ENCODE results near the gene AUP1. TPM values are rescaled to one million over a fixed set of nuclear protein-coding genes. Genes with fewer than 3 reads are reported as not detected.

Gene AUP1
- total and polyA plus RNA-seq, 9 of the 15 experiments (the other 6 are each of a cell fraction or from before 2014, with no cell fraction given) = 70.7 to 245 (median 165) TPM

- peak; percentile 40 for TF ChIP-seq NEUROD1 (IDR thresholded peaks at IDR 0.05; ENCODE audit: borderline replicate concordance, low read depth, low read length, partially characterized antibody)
- 0 out of 2 replicates have a peak, but pooled peaks have one; percentile 20 for TF ChIP-seq ZSCAN29 (IDR thresholded peaks at IDR 0.05)
- TF ChIP-seq MTA3 (IDR thresholded peaks at IDR 0.05; ENCODE audit: borderline replicate concordance) = peak; percentile 63
- TF ChIP-seq ZNF232 (CRISPR knock-in tag; IDR thresholded peaks at IDR 0.05) = no peak
- TF ChIP-seq NCOA1 (IDR thresholded peaks at IDR 0.05; ENCODE audit: low read depth) = peak; percentile 36
- TF ChIP-seq SRF (CRISPR knock-in tag; IDR thresholded peaks at IDR 0.05) = 0 out of 4 replicates have a peak, but pooled peaks of 1 of the 2 experiments have one; percentile 39
- TF ChIP-seq FOS (IDR thresholded peaks at IDR 0.05; ENCODE audit: extremely low read depth, insufficient read length) = peak; percentile 44
- TF ChIP-seq ZNF347 (CRISPR knock-in tag; IDR thresholded peaks at IDR 0.05; ENCODE audit: low read depth) = no peak
- 0 out of 4 replicates have a peak, but pooled peaks of 1 of the 2 experiments have one; percentile 20 for TF ChIP-seq ZNF639 (CRISPR knock-in tag; conservative IDR thresholded peaks at IDR 0.05 in 1 of 2, IDR thresholded peaks at IDR 0.05 in 1 of 2)
- TF ChIP-seq BMI1 (IDR thresholded peaks at IDR 0.05; ENCODE audit: low read length) = no peak
- TF ChIP-seq STAT6 (CRISPR knock-in tag; IDR thresholded peaks at IDR 0.05) = no peak
- no peak for TF ChIP-seq MCM5 (IDR thresholded peaks at IDR 0.05; ENCODE audit: low read depth)
- TF ChIP-seq CREB1 (IDR thresholded peaks at IDR 0.05) = peak; percentile 21; the same call in 1 of the 2 replicates
- 0 out of 2 replicates have a peak, but pooled peaks have one; percentile 36 for TF ChIP-seq CREB1 (CRISPR knock-in tag; IDR thresholded peaks at IDR 0.05)
- peak; percentile 82; the same call in 1 of the 2 replicates for TF ChIP-seq RBM34 (IDR thresholded peaks at IDR 0.05; ENCODE audit: borderline replicate concordance, insufficient read depth, low read length)
- no peak for TF ChIP-seq ZC3H8 (IDR thresholded peaks at IDR 0.05)
- TF ChIP-seq ZBTB49 (CRISPR knock-in tag; IDR thresholded peaks at IDR 0.05; ENCODE audit: borderline replicate concordance) = no peak
- no peak for TF ChIP-seq NFIX (CRISPR knock-in tag; IDR thresholded peaks at IDR 0.05; ENCODE audit: low read depth)
- TF ChIP-seq RBBP5 (IDR thresholded peaks at IDR 0.05; ENCODE audit: borderline replicate concordance, insufficient read depth, low read length, poor library complexity, severe bottlenecking) = no peak
- TF ChIP-seq SMARCE1 (IDR thresholded peaks at IDR 0.05) = peak; percentile 76
- TF ChIP-seq HDAC2 (IDR thresholded peaks at IDR 0.05) = peak; percentile 19; the same call in 1 of the 2 replicates
- TF ChIP-seq LEF1 (IDR thresholded peaks at IDR 0.05) = peak; percentile 65
- TF ChIP-seq ZNF143 (CRISPR knock-in tag; IDR thresholded peaks at IDR 0.05) = no peak
Observed at GRCh38 chr2:74502720-74503505, 26.6 kb downstream of the AUP1 start (continued).

Measured in K562 (cell line).